ENCODE results near the gene NCOA7.
"Not testable (repeated sequence)": the region's sequence is repeated elsewhere in the genome, so short reads cannot be mapped to it uniquely, and the experiment has no call there.

The NCOA7 gene

DNA sequence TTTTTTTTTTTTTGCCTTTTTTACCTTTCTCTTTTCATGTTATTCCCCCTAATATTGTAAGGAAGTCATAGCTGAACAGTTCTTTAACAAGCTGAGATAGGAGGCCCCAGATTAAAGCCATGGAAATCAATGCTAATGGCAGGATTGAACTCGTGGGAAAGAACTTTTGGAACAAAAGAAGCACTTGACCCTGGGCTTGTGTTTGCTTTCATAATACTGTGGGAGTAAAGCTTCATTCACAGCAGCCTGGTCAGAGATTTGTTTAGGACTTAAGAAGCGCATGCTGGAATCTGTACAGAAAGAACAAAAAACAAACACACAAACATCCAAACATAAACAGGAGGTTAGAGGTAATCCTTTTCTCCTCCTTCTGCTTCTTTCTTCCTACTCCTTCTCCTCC lies 36.2 kb upstream of the NCOA7 start:
- no peak for DNase-seq (ENCODE audit: low read depth in 2 of 2)

DNA sequence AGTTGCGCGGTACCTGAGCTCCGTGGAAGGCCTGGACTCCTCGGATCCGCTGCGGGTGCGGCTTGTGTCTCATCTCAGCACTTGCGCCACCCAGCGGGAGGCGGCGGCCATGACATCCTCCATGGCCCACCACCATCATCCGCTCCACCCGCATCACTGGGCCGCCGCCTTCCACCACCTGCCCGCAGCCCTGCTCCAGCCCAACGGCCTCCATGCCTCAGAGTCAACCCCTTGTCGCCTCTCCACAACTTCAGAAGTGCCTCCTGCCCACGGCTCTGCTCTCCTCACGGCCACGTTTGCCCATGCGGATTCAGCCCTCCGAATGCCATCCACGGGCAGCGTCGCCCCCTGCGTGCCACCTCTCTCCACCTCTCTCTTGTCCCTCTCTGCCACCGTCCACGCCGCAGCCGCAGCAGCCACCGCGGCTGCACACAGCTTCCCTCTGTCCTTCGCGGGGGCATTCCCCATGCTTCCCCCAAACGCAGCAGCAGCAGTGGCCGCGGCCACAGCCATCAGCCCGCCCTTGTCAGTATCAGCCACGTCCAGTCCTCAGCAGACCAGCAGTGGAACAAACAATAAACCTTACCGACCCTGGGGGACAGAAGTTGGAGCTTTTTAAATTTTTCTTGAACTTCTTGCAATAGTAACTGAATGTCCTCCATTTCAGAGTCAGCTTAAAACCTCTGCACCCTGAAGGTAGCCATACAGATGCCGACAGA lies 31.4 kb upstream of the NCOA7 start:
- DNase-seq (ENCODE audit: low read depth in 2 of 2) = no peak

DNA sequence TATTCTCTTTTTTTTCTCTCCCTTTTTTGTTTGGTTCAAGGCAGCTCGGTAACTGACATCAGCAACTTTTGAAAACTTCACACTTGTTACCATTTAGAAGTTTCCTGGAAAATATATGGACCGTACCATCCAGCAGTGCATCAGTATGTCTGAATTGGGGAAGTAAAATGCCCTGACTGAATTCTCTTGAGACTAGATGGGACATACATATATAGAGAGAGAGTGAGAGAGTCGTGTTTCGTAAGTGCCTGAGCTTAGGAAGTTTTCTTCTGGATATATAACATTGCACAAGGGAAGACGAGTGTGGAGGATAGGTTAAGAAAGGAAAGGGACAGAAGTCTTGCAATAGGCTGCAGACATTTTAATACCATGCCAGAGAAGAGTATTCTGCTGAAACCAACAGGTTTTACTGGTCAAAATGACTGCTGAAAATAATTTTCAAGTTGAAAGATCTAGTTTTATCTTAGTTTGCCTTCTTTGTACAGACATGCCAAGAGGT lies 30.8 kb upstream of the NCOA7 start:
- no peak for DNase-seq (ENCODE audit: low read depth in 2 of 2)

DNA sequence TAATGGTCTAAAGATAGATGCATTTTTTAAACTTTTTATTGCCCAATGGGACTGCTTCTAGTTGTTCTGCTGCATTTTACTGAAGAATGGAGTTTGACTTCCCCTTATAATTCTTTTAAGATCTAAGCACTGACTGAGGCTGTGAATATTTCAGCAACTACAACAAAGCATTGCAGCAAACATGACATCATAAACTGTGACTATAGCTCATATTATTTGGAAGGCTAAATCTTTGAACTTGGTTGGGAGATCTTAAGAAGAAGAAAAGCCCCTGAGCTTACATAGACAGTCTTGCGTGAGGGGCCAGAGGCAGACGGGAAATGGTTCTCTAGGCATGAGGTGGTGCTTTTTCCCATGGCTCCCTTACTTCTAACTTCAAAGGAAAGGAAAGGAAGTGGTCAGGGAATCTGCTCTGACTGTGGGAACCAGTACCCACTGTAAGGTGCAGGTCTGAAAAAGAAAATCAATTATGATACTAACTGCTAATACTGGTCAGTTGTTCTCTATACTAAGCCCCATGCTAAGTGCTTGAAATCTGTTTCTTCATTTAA lies 26.6 kb upstream of the NCOA7 start:
- DNase-seq (ENCODE audit: low read depth in 2 of 2) = no peak

DNA sequence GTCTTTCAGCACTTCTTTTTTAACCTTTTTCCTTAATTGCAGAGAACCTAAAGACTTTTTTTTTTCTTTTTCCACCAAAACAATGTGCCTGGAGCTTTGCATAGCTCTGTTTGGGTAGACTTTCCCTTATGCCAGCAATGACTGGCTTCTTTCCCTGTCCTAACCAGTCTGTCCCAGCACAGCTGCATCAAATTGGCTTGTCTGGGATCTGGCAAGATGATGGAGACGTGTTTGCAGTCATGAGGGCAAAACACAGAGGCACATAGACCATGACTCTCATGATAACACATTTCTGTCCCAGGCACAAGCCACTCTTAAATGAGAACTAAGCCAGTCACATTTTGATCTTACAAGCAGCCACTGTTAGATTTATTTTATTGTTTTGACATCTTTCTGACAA lies 24.8 kb upstream of the NCOA7 start:
- no peak for DNase-seq (ENCODE audit: low read depth in 2 of 2)

DNA sequence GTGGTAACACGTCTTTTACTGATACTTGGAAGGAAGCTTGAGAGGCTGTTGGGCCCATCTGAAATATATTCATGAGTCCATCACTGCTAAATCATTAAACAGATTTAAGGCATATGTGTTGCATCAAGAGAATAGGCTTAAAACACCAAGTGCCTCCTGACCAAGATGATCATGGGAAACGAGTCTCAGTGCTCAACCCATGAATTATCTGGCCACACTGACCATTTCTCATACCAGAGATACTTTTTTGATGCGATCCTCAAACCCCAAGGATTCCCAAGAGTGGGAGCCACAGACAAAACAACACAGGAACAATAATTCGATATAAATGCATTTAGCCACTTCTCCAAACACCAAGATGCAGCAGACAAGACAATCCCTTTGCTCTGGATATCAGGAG lies 24.1 kb upstream of the NCOA7 start:
- DNase-seq (ENCODE audit: low read depth in 2 of 2) = no peak

DNA sequence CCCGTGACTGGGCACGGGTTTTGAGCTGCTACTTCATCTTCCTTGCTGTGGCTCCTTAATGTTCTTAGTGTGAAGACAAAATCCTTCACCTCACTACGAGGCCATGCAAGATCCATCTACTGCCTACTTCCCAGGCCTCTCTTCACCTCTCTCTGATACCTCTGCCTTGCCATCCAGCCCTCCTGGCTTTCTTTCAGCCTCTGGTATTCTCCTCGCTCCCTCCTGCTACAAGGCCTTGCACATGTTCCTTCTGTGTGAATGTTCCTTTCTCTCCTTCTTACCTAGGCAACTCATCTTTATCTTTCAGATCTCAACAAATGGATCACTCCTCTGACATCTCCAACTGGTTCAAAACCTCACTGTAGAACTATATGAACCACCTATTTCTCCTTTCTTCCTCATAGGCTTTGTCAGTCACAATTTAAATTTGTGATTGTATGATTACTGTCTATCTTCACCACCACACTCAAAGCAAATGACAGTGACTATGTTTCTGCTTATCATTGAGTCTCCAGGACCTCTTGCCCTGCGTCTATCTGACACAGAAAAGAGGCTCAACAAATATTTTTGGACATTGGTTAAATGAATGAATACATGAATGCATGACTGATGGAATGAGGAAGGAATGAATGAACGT lies 21.5 kb upstream of the NCOA7 start:
- no peak for DNase-seq (ENCODE audit: low read depth in 2 of 2)

DNA sequence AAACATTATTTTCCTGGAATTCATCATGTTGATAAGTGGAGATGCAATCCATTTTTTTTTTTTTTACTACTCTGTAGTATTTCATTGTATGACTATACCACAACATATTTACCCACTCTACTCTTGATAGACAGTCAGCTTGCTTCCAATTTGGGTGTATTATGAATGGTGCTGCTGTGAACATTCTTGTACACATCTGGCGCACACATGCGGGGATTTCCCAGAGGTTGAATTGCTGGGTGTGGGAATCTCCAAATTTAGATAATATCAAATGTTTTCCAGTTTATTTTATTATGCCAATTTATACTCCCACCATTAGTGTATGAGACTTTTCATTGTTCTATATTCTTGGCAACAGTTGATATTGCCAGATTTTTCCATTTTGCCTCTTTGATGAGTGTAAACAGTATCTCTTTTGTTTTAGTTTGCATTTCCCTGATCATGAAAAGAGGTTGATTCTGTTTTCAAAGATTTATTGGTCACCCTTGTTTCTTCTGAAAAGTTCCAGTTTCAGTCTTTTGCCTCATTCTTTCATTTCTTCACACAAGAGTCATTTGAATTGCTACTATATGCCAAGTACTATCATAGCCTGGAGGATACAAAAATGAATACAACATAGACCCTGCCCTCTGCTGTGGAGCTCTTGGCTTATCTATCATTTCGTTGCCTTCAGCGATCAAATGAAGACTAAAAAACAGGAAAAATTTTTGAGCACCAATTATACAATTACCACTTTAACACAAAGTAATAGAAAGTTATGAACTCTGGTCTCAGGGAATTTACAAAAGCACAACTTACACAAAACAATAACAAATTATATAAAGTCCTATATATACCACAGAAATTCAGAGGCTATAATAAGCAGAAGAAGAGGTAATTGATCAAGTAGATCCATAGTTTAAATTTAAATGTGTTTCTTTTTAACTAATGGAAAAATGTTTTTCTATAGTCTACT lies 17.1 kb upstream of the NCOA7 start:
- no peak for DNase-seq (ENCODE audit: low read depth in 2 of 2)

DNA sequence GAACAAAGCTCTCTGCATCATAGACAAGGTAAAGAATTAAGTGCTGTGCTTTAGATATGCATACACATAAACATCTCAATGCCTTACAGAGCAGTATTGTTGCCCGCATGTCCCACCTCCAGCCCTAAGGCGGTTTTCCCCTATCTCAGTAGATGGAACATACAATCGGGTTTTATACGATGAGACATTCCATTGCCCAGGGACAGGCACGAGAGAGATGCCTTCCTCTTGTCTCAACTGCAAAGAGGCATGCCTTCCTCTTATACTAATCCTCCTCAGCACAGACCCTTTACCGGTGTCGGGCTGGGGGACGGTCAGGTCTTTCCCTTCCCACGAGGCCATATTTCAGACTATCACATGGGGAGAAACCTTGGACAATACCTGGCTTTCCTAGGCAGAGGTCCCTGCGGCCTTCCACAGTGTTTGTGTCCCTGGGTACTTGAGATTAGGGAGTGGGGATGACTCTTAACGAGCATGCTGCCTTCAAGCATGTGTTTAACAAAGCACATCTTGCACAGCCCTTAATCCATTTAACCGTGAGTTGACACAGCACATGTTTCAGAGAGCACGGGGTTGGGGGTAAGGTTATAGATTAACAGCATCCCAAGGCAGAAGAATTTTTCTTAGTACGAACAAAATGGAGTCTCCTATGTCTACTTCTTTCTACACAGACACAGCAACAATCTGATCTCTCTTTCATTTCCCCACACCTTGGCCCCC lies 14.5 kb upstream of the NCOA7 start:
- not testable (repeated sequence) for DNase-seq (ENCODE audit: low read depth in 2 of 2)

DNA sequence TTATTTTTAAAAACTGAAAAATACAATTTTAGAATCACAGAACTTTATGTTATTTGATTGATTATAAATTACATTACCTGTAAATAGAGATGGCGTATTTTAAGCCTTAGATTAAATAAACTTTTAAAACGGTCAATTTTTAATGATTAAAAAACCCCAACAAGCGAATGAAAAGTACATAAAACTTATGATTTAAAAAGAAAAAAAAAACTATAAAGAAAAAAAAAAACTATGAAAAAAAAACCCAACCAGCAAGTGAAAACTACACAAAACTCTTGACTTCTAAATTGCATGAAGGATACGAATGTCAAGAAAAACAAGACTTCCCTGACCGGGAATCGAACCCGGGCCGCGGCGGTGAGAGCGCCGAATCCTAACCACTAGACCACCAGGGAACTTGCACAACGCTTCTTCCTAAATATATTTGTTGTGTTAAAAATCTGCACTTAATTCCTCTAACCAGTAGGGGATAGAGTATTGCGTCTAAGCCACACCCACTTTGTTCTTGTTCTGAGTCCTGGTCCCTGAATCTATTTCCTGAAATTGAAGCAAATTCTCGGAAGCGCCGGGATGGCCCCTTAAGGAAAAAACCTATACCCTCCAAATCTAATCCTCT lies 10.7 kb upstream of the NCOA7 start:
- DNase-seq (ENCODE audit: low read depth in 2 of 2) = peak; percentile 86 to 87

DNA sequence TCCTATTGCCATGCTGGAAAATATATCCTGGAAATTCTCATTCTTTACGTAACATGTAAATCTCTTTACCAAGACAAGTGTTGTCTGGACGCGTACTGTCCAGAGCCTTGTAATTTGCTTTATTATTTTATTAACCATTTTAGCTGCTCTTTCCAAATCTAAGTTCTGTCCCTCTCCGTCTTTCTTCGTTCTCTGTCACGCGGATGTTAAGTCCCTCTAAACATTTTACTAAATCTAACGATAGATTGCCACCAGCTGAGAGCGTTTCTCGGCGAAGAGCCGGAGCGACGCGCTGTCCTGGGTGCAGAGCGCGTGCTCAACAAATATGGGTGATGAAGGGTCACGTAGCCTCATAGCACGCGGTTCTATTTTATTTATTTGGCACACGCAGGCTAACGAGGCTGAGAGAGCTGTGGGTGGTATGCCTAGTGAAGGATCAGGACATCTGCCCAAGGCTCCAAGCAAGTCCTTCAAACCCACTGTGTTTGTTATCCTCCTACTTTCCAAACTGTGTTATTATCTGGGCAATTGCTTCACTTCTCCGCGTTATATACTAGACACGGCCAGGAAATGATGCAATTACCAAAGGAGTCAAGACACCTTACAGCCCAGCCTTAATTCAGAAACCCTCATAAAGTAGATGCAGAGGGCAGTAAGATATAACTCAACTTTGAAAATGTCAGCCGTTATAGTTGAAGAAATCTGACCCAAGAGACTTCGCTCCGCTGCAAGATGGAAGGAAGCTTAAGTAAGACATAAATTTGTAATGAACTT lies 10.0 kb upstream of the NCOA7 start:
- peak; percentile 71 for DNase-seq (ENCODE audit: low read depth in 2 of 2)

DNA sequence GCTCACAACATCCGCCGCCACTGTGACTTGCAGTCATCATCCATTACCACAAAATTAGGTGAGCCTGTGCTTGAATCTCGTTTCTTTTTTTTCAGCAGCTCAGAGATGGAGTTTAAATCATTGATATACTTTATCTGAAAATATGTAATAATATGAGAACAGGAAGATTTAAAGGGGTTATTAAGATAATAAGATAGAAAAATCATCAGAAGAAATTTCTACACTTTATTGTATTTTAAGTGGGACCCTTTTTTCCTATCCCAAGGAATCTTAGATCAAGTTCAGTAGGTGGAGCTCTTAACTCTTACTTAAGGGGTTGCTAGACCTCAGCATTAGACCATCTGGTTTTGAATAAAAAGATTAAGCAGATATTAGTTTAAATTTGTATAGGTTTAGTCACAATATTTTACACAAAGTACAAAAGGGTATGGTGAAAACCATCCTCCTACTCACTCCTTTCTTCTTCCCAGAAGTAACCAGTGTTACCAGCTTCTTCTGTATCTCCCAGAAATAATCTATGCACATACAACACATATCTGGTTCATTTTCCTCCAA lies 9.4 kb upstream of the NCOA7 start:
- peak in 1 of 2 experiments; percentile 37 for DNase-seq (ENCODE audit: low read depth in 2 of 2)

DNA sequence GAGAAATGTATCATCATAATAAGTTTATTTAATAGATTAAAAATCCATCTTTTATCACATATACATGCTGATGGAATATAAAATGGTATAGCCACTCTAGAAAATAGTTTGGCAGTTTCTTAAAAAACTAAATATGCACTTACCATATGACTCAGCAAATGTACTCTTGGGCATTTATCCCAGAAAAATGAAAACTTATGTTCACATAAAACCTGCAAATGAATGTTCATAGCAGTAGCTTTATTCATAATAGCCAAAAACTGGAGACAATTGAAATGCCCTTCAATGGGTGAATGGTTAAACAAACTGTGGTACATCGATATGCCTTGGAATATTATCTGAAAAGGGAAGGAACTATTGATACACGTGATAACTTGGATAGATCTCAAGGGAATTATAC lies 6.4 kb upstream of the NCOA7 start:
- peak in 1 of 2 experiments; percentile 47 for DNase-seq (ENCODE audit: low read depth in 2 of 2)

DNA sequence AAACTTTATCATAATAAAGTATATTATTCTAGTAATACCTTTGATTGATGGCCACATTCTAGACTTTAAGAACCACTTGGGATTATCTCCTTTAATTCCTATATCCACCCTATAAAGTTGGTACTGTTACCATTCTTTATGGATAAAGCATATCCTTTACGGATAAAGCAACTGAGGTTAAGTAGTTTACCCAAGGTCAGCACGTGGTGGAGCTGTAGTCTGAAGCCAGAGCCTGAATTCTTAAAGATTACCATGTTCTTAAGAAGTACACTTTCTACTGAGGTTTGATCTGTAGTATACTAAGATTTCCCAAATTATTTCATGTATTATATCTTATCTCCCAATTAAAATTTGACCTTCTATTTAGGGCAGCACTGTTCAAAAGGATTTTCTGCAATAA lies 3.0 kb upstream of the NCOA7 start:
- no peak for DNase-seq (ENCODE audit: low read depth in 2 of 2)

DNA sequence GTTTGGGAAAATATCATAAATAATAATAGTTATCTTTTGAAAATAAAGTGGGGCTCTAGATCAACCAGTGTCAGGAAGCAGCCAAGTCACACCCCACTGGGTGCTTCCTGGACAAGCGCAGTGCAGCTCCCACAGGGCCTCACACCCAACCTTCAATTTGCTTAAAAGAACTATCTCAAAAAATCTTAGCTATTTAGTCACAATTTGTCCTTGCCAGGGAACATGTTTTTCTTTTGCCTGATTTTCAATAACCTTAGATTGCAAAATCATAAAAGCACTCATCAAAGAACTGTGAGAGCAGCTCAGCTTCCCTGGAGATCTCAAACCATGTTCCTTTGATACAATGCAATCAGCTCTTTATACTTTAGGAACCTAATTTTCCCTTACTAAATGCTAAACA lies 1.6 kb upstream of the NCOA7 start:
- DNase-seq (ENCODE audit: low read depth in 2 of 2) = no peak

DNA sequence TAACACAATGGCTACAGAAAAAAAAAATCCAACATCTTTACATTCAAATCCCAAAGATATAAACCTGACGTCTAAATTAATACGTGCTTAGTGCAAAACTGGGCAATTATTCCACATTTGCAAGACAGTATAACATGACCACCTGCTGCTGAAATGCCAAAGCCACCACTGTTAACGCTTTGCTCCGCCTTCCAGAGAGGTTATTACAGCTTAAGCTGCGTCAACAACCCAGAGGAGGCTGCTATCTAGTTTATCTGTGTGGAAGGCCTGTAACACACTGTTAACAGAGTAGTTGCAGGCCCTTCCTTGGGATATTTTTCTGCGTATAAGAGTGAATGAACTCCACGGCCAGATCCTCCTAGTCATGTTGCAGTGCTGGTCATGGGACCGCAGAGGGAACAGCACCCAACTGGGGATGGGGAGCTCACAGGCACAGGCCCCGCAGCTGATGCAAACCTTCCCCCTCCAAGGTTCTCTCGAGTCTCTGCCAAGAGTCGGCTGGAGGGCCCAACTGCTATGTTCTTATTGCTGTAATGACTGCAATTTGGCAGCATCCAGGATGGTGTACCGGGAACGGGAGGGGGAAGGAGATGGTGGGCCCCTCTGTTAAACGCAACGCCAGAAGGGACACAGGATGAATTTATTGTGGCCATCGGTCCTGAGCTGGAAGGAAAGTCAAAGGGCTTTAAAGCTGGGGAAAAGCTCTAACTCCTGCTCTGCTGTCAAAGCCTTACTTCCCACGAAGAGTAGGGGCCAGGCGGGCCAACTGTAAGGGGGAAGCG lies 993 bp upstream of the NCOA7 start:
- DNase-seq (ENCODE audit: low read depth in 2 of 2) = no peak

DNA sequence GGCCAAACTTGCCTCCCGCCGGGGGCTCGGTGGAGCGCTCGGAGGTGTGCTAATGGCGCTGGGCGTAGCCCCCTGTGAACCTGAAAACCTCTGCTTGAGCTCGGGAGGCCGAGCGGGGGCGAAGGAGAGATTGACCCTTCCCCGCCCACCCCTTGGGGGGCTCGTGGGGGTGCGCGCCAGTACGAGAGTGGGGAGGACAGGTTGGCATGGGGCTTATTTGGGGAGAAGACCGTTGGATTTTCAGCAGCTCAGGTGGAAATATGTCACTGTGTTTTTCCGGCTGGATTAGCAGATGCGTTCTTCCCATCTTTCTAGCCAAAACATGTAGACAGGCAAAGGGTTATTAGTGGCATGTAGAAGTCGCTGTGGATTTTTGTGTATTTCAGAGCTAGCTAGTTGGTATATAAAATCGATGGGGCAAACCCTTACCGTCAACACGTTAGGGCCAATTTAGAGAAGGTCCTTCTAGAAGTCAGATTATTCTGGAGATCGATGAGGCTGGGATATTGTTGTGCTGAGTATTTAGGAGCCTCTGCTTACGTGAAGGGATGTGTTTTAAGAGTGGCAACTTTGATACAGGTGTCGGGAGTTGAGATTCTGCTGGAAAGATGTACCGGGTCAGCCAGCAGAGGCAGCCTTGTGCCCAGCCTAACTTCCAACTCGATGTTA lies 525 bp downstream of the NCOA7 start:
- DNase-seq (ENCODE audit: low read depth in 2 of 2) = no peak

DNA sequence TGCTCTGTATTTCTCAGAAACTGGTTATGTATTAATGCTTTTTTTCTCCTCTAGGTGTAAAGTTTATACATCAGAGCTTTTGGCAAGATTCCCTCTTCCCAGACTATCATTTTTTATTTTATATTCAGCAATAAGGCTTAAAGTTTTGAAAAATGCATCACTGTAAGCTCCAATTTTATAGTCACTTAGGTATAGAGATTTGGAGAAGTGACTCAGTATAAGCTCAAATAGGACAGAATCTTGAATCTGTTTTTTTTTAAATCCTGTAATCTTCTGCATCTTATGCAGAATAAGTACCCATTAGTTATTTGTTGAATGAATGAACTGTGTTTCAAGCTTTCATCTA lies 1.0 kb downstream of the NCOA7 start:
- DNase-seq (ENCODE audit: low read depth in 2 of 2) = no peak

DNA sequence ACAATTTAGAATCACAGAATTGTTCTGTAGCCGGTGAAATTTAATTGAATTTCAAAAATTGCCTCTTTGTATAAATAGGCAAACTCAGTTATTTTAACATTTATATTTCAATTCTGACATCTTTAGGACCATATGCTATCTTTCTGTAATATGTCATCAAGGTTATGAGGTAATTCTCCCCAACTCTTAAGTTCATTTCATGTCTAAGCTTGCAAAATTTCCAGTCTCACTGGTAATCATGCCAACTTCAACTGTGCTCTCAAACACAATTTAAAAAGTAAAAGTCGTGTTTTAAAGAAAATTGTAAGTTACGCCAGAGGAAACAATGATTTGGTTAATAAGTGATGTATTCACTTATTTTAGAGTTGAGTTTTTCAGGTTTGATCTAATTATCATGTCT lies 1.4 kb downstream of the NCOA7 start:
- DNase-seq (ENCODE audit: low read depth in 2 of 2) = no peak

Data from fibroblast of skin of left quadriceps (primary cell).